ENCODE results near the gene FER.
"Not testable (repeated sequence)": the region's sequence is repeated elsewhere in the genome, so short reads cannot be mapped to it uniquely, and the experiment has no call there.

FER gene

DNA sequence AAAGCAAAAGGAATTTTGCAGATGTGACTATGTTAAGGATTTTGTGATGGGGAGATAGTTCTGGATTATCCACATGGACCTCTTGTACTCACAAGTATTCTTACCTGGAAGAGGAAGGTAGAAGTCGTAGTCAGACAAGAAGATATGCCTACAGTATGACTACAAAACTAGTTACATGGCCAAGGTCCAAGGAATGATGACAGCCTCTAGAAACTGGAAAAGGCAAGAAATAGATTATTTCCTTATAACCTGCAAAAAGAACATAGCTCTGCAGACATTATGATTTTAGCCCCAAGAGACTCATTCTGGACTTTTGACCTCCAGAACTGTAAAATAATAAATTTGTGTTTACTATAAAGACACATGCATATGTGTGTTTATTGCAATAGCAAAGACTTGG, 226.9 kb downstream of the FER start:
- Histone ChIP-seq H3K4me3 (ENCODE audit: low read length) (no peak overlapping the region), H2AFZ (ENCODE audit: low read depth, low read length) (no peak overlapping the region), H3K4me1 (ENCODE audit: insufficient read depth, low read length) (no peaks in the 10 kb centered on the region), H3K9me3 (ENCODE audit: low read length) (peaks cover 1% of the 10 kb centered on the region), H3K27me3 (ENCODE audit: insufficient read depth, low read length) (no peaks in the 10 kb centered on the region), H3K36me3 (ENCODE audit: insufficient read depth, low read length) (peaks cover 3% of the 10 kb centered on the region)

GRCh38 chr5:108975697-108976096, 228.0 kb downstream of the FER start:
- Histone ChIP-seq H3K36me3 (ENCODE audit: insufficient read depth, low read length) (peaks cover 3% of the 10 kb centered on the region), H3K4me3 (ENCODE audit: low read length) (no peak overlapping the region), H3K27me3 (ENCODE audit: insufficient read depth, low read length) (no peaks in the 10 kb centered on the region), H3K4me1 (ENCODE audit: insufficient read depth, low read length) (no peaks in the 10 kb centered on the region), H2AFZ (ENCODE audit: low read depth, low read length) (no peak overlapping the region), H3K9me3 (ENCODE audit: low read length) (peaks cover 1% of the 10 kb centered on the region)

GRCh38 chr5:108983461-108984092, 235.9 kb downstream of the FER start:
- Histone ChIP-seq H3K36me3 (ENCODE audit: insufficient read depth, low read length) (peaks cover 5% of the 10 kb centered on the region), H3K27me3 (ENCODE audit: insufficient read depth, low read length) (no peaks in the 10 kb centered on the region), H3K4me3 (ENCODE audit: low read length) (no peak overlapping the region), H3K9me3 (ENCODE audit: low read length) (no peaks in the 10 kb centered on the region), H3K4me1 (ENCODE audit: insufficient read depth, low read length) (no peaks in the 10 kb centered on the region), H2AFZ (ENCODE audit: low read depth, low read length) (no peak overlapping the region)

DNA sequence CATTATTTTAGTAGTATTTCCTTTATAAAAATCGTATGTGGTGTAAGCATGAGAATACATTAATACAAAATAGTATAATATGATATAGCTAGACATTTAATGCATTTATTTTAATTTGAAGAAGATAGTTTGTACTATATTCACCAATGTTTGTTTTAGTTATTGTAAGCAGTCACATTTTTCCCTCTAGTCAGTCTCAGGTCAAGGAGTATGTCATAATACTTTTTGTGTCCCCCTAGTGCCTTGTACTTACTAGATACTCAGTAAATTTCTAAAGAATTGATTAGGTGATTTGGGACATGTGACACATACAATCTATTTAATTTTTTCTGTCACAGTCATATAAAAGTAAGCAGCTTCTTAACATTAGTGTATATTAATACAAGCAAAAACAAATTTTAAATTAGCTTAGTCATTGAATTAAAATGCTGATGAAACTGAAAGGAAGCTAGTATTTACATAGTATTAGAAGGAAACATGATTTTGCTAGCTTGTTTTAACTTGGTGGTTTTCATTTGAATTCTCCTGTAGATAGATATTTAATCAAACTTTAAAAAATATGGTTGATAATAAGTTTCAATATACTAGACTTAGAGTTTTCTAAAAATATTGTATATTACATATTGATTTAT, 242.2 kb downstream of the FER start:
- Histone ChIP-seq H3K27me3 (ENCODE audit: insufficient read depth, low read length) (no peaks in the 10 kb centered on the region), H3K36me3 (ENCODE audit: insufficient read depth, low read length) (peaks cover 3% of the 10 kb centered on the region), H3K9me3 (ENCODE audit: low read length) (peaks cover 4% of the 10 kb centered on the region), H3K4me1 (ENCODE audit: insufficient read depth, low read length) (no peaks in the 10 kb centered on the region), H3K4me3 (ENCODE audit: low read length) (no peak overlapping the region), H2AFZ (ENCODE audit: low read depth, low read length) (no peak overlapping the region)

DNA sequence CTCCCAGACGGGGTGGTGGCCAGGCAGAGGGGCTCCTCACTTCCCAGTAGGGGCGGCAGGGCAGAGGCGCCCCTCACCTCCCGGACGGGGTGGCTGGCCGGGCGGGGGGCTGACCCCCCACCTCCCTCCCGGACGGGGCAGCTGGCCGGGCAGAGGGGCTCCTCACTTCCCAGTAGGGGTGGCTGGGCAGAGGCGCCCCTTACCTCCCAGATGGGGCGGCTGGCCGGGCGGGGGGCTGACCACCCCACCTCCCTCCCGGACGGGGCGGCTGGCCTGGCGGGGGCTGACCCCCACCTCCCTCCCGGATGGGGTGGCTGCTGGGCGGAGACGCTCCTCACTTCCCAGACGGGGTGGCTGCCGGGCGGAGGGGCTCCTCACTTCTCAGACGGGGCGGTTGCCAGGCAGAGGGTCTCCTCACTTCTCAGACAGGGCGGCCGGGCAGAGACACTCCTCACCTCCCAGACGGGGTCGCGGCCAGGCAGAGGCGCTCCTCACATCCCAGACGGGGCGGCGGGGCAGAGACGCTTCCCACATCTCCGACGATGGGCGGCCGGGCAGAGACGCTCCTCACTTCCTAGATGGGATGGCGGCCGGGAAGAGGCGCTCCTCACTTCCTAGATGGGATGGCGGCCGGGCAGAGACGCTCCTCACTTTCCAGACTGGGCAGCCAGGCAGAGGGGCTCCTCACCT, 244.8 kb downstream of the FER start:
- H3K4me1 ChIP-seq (ENCODE audit: insufficient read depth, low read length); H3K9me3 ChIP-seq (ENCODE audit: low read length); H3K27me3 ChIP-seq (ENCODE audit: insufficient read depth, low read length); H3K4me3 ChIP-seq (ENCODE audit: low read length); H3K36me3 ChIP-seq (ENCODE audit: insufficient read depth, low read length); H2AFZ ChIP-seq (ENCODE audit: low read depth, low read length): not testable (repeated sequence)

GRCh38 chr5:108993440-108993839, 245.7 kb downstream of the FER start:
- not testable (repeated sequence) for H2AFZ ChIP-seq (ENCODE audit: low read depth, low read length); H3K4me3 ChIP-seq (ENCODE audit: low read length); H3K36me3 ChIP-seq (ENCODE audit: insufficient read depth, low read length); H3K27me3 ChIP-seq (ENCODE audit: insufficient read depth, low read length); H3K9me3 ChIP-seq (ENCODE audit: low read length); H3K4me1 ChIP-seq (ENCODE audit: insufficient read depth, low read length)

DNA sequence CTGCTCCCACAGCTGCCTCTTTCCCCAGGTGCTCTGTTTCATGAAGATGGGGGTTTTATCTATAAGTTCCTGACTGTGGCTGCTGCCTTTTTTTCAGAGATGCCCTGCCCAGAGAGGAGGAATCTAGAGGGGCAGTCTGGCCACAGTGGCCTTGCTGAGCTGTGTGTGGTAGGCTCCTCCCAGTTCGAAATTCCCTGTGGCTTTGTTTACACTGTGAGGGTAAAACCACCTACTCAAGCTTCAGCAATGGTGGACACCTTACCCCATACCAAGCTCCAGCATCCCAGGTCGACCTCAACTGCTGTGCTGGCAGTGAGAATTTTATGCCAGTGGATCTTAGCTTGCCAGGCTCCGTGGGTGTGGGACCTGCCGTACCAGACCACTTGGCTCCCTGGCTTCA, 250.0 kb downstream of the FER start:
- H3K36me3 ChIP-seq (ENCODE audit: insufficient read depth, low read length), result no peaks in the 10 kb centered on the region
- H3K9me3 ChIP-seq (ENCODE audit: low read length), result peaks cover 6% of the 10 kb centered on the region
- H3K27me3 ChIP-seq (ENCODE audit: insufficient read depth, low read length), result no peaks in the 10 kb centered on the region
- no peak overlapping the region for H3K4me3 ChIP-seq (ENCODE audit: low read length)
- no peak overlapping the region for H2AFZ ChIP-seq (ENCODE audit: low read depth, low read length)
- H3K4me1 ChIP-seq (ENCODE audit: insufficient read depth, low read length), result no peaks in the 10 kb centered on the region

- Histone ChIP-seq H3K27me3 (ENCODE audit: insufficient read depth, low read length) (no peaks in the 10 kb centered on the region), H2AFZ (ENCODE audit: low read depth, low read length) (no peak overlapping the region), H3K9me3 (ENCODE audit: low read length) (peaks cover 6% of the 10 kb centered on the region), H3K4me3 (ENCODE audit: low read length) (no peak overlapping the region), H3K36me3 (ENCODE audit: insufficient read depth, low read length) (no peaks in the 10 kb centered on the region), H3K4me1 (ENCODE audit: insufficient read depth, low read length) (no peaks in the 10 kb centered on the region)
Measured at GRCh38 chr5:108998216-108998615, 250.5 kb downstream of the FER start.

DNA sequence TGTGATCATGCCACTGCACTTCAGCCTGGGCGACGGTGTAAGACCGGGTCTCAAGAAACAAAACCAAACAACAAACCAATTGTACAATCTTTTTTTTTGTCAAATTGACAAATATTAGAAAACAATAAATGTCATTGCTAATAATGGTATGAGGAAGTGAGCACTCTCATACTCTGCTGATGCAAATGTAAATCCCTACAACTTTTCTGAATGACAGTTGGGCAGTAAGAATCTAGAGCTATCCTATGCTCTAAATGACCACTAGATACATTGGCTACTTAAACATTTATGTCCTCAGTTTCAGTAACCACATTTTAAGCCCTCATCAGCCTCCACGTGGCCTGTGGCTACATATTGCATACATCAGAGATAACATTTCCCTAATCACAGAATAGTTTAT, 256.2 kb downstream of the FER start:
- H3K9me3 ChIP-seq (ENCODE audit: low read length), result no peaks in the 10 kb centered on the region
- H3K4me1 ChIP-seq (ENCODE audit: insufficient read depth, low read length), result no peaks in the 10 kb centered on the region
- no peaks in the 10 kb centered on the region for H3K27me3 ChIP-seq (ENCODE audit: insufficient read depth, low read length)
- no peak overlapping the region for H3K4me3 ChIP-seq (ENCODE audit: low read length)
- no peaks in the 10 kb centered on the region for H3K36me3 ChIP-seq (ENCODE audit: insufficient read depth, low read length)
- no peak overlapping the region for H2AFZ ChIP-seq (ENCODE audit: low read depth, low read length)

DNA sequence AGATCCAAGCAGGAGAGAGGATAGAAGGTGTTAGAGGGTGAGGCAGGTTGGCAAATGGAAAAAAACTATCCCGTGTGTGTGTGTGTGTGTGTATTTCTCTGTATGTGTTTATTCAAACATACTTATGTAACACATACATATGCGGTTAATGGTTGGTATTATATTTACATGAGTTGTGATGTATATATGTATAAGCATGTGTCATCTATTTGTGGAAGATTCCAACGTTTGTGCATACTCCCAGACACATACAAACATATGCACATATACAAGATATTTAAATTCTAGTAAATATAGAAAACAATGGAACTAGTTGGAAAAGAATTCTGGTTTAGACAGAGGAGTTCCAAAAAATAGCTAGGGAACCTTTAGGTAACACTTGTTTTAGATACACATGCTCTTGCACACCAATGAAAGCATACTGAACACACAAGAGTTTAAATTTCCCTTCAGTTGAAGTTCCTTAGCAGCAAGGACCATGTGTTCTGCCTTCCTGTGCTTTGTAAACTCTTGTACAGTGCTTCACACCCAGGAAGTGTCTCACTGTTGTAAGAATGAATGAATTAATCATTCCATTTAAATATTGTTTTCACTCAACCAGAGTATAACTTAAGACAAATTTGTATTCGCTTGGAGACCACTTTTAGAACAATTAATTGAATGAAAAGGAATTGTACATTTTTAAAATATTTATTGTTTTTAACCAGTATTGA, 257.8 kb downstream of the FER start:
- no peaks in the 10 kb centered on the region for H3K9me3 ChIP-seq (ENCODE audit: low read length)
- no peaks in the 10 kb centered on the region for H3K36me3 ChIP-seq (ENCODE audit: insufficient read depth, low read length)
- no peaks in the 10 kb centered on the region for H3K4me1 ChIP-seq (ENCODE audit: insufficient read depth, low read length)
- no peak overlapping the region for H3K4me3 ChIP-seq (ENCODE audit: low read length)
- no peak overlapping the region for H2AFZ ChIP-seq (ENCODE audit: low read depth, low read length)
- H3K27me3 ChIP-seq (ENCODE audit: insufficient read depth, low read length), result no peaks in the 10 kb centered on the region

DNA sequence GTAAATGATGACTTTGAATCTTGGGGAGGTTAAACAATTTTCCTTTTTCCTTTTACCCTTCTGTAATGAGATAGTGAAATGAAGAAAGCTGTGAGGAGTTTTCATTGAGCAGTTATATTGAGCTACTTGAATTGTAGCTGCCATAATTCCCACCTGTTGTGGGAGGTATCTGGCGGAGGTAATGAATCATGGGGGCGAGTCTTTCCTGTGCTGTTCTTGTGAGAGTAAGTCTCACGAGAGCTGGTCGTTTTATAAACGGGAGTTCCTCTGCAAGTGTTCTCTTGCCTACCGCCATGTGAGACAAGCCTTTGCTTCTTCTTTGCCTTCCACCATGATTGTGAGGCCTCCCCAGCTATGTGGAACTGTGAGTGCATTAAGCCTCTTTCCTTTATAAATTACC, 258.4 kb downstream of the FER start:
- Histone ChIP-seq H2AFZ (ENCODE audit: low read depth, low read length) (no peak overlapping the region), H3K36me3 (ENCODE audit: insufficient read depth, low read length) (no peaks in the 10 kb centered on the region), H3K27me3 (ENCODE audit: insufficient read depth, low read length) (no peaks in the 10 kb centered on the region), H3K4me3 (ENCODE audit: low read length) (no peak overlapping the region), H3K9me3 (ENCODE audit: low read length) (no peaks in the 10 kb centered on the region), H3K4me1 (ENCODE audit: insufficient read depth, low read length) (no peaks in the 10 kb centered on the region)

DNA sequence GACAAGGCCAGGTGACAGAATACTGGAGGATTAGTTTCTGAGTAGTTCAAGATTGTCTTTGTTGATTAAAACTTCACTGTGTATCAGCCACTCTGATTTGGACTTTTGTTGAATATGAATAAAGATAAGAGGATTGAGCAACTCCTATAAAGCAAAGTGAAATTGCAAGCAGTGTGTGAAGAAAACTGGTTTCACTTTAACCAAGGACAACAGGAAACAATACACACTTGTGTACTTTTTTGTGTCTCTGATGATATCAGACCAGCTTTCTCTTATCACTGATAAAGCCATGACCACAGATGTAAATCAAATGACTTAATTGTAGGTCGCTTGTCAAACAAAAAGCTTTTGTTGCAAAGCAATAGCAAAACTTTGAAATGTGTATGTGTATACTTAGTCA, 268.6 kb downstream of the FER start:
- Histone ChIP-seq H3K4me3 (ENCODE audit: low read length) (no peak overlapping the region), H2AFZ (ENCODE audit: low read depth, low read length) (no peak overlapping the region), H3K36me3 (ENCODE audit: insufficient read depth, low read length) (no peaks in the 10 kb centered on the region), H3K4me1 (ENCODE audit: insufficient read depth, low read length) (no peaks in the 10 kb centered on the region), H3K27me3 (ENCODE audit: insufficient read depth, low read length) (no peaks in the 10 kb centered on the region), H3K9me3 (ENCODE audit: low read length) (no peaks in the 10 kb centered on the region)

DNA sequence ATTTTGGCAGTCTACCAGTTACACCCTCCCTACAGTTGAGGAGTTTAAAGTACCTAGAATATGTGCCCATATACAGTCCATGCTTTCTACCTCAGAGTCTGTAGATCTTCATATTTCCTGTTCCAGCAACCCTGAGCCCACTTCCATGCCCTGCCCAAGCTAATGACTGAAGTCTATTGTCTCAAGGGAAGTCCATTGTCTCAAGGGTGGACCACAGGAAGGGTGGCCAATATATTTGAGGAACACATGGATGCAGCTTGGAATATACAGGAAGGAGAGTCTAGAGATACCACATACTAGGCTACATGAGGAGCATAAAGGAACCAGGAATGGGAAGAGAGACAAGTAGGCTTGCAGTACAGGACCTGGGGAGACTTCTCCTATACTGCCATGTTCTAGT, 274.4 kb downstream of the FER start:
- no peak overlapping the region for H3K4me3 ChIP-seq (ENCODE audit: low read length)
- H3K27me3 ChIP-seq (ENCODE audit: insufficient read depth, low read length), result no peaks in the 10 kb centered on the region
- no peaks in the 10 kb centered on the region for H3K36me3 ChIP-seq (ENCODE audit: insufficient read depth, low read length)
- no peaks in the 10 kb centered on the region for H3K4me1 ChIP-seq (ENCODE audit: insufficient read depth, low read length)
- H3K9me3 ChIP-seq (ENCODE audit: low read length), result peaks cover 2% of the 10 kb centered on the region
- no peak overlapping the region for H2AFZ ChIP-seq (ENCODE audit: low read depth, low read length)
